ENCODE data around the gene TEAD1. TPM values are rescaled to one million over a fixed set of nuclear protein-coding genes. Genes with fewer than 3 reads are reported as not detected.
A peak's percentile ranks its signal among the peaks of the same experiment; 100 is the strongest.

The TEAD1 gene
- total RNA-seq, 4 donors from 2014 or later, result 127 to 165 (median 140) TPM

- Histone ChIP-seq H3K9me3 (no peaks in the 10 kb centered on the region), H3K36me3 (peaks cover 0 to 40% (median 0%) of the 10 kb centered on the region in 3 donors), H3K4me1 (peaks cover 0 to 17% (median 2%) of the 10 kb centered on the region in 4 donors), H3K27ac (peak overlapping the region in 1 of 4 donors; percentile 32), H3K4me3 (no peak overlapping the region), H3K27me3 (no peaks in the 10 kb centered on the region)
- no peak for DNase-seq (ENCODE audit: low spot score in 2 of 2)
- 70 to 71% methylated on average over 5 of the region's 5 CpGs for WGBS, 2 donors
- TF ChIP-seq CTCF (IDR thresholded peaks at IDR 0.05) (no peak), EP300 (IDR thresholded peaks at IDR 0.05) (no peak), POLR2A (IDR thresholded peaks at IDR 0.05) (no peak)
These were observed 208.4 kb downstream of the TEAD1 start for GRCh38 chr11:12882670-12883069.

GRCh38 chr11:12884751-12885318, 210.6 kb downstream of the TEAD1 start:
- H3K4me3 ChIP-seq, result no peak overlapping the region
- H3K27ac ChIP-seq, result peak overlapping the region in 2 of 4 donors; percentile 57 to 68
- peaks cover 0 to 37% (median 7%) of the 10 kb centered on the region in 4 donors for H3K4me1 ChIP-seq
- 77 to 85% methylated on average over 5 of the region's 5 CpGs for WGBS, 2 donors
- H3K36me3 ChIP-seq, result peaks cover 0 to 40% (median 0%) of the 10 kb centered on the region in 3 donors
- TF ChIP-seq CTCF (IDR thresholded peaks at IDR 0.05) (no peak), EP300 (IDR thresholded peaks at IDR 0.05) (no peak), POLR2A (IDR thresholded peaks at IDR 0.05) (no peak)
- no peaks in the 10 kb centered on the region for H3K27me3 ChIP-seq
- no peaks in the 10 kb centered on the region for H3K9me3 ChIP-seq
- DNase-seq (ENCODE audit: low spot score in 2 of 2), result no peak

- WGBS, 2 donors, result 64 to 69% methylated on average over 8 of the region's 8 CpGs
- TF ChIP-seq EP300 (IDR thresholded peaks at IDR 0.05), result no peak
- no peak for TF ChIP-seq CTCF (IDR thresholded peaks at IDR 0.05)
- TF ChIP-seq POLR2A (IDR thresholded peaks at IDR 0.05), result no peak
- H3K27ac ChIP-seq, result peak overlapping the region in 2 of 4 donors; percentile 57 to 68
- H3K36me3 ChIP-seq, result peaks cover 0 to 32% (median 0%) of the 10 kb centered on the region in 3 donors
- no peak overlapping the region for H3K4me3 ChIP-seq
- no peaks in the 10 kb centered on the region for H3K27me3 ChIP-seq
- no peaks in the 10 kb centered on the region for H3K9me3 ChIP-seq
- peaks cover 0 to 47% (median 9%) of the 10 kb centered on the region in 4 donors for H3K4me1 ChIP-seq
- DNase-seq (ENCODE audit: low spot score in 2 of 2), result no peak
These were observed 211.6 kb downstream of the TEAD1 start for GRCh38 chr11:12885717-12886239.

GRCh38 chr11:12886508-12886907, 212.3 kb downstream of the TEAD1 start:
- no peak for DNase-seq (ENCODE audit: low spot score in 2 of 2)

More at GRCh38 chr11:12886508-12886907, 212.3 kb downstream of the TEAD1 start:
- Histone ChIP-seq H3K9me3 (no peaks in the 10 kb centered on the region), H3K4me1 (peaks cover 0 to 51% (median 9%) of the 10 kb centered on the region in 4 donors), H3K27me3 (no peaks in the 10 kb centered on the region), H3K36me3 (peaks cover 0 to 29% (median 0%) of the 10 kb centered on the region in 3 donors), H3K4me3 (no peak overlapping the region), H3K27ac (peak overlapping the region in 2 of 4 donors; percentile 57 to 68)
- TF ChIP-seq CTCF (IDR thresholded peaks at IDR 0.05) (no peak), EP300 (IDR thresholded peaks at IDR 0.05) (no peak), POLR2A (IDR thresholded peaks at IDR 0.05) (no peak)

All from tibial nerve (tissue), 4 donors.